Heart right ventricle (tissue), 16 donors: ENCODE results near the gene HOGA1. TPM values are rescaled to one million over a fixed set of nuclear protein-coding genes. Genes with fewer than 3 reads are reported as not detected.

Source experiments
- ATAC-seq, 8 donors: fragments of 200-7000 bp; cut with Tn5 transposase; one replicate each; pipeline ENCODE4 v1.9.1; 2020; ENCODE audit warnings: mild to moderate bottlenecking in 8 of 8, moderate library complexity in 8 of 8, moderate number of reproducible peaks in 1 of 8
- DNase-seq, 2 donors: peaks; one replicate each; pipeline ENCODE4 v3.0.0-alpha.2; 2020
- H3K27ac ChIP-seq, 10 donors: fragments of 200-600 bp; sonication (generic) in 2 of 10; one replicate each; pipeline versions ENCODE4 v1.5.0 to v1.8.0; 2020 to 2022; ENCODE audit warnings: mild to moderate bottlenecking in 3 of 10
- H3K27me3 ChIP-seq, 7 donors: fragments of 200-600 bp; one replicate each; pipeline ENCODE4 v1.8.0; 2021 to 2022; ENCODE audit warnings: mild to moderate bottlenecking in 2 of 7
- H3K36me3 ChIP-seq, 9 donors: fragments of 200-600 bp; sonication (generic) in 1 of 9; one replicate each; pipeline versions ENCODE4 v1.5.0 to v1.8.0; 2020 to 2022; ENCODE audit warnings: mild to moderate bottlenecking in 2 of 9
- H3K4me1 ChIP-seq, 9 donors: fragments of 200-600 bp; sonication (generic) in 1 of 9; one replicate each; pipeline versions ENCODE4 v1.5.0 to v1.8.0; 2020 to 2022; ENCODE audit warnings: mild to moderate bottlenecking in 4 of 9
- H3K4me3 ChIP-seq, 10 donors: fragments of 200-600 bp; sonication (generic) in 2 of 10; one replicate each; pipeline versions ENCODE4 v1.5.0 to v1.8.0; 2020 to 2022; ENCODE audit warnings: mild to moderate bottlenecking in 7 of 10, moderate library complexity in 2 of 10
- H3K9me3 ChIP-seq, 11 donors: fragments of 200-600 bp in 10 of 11; sonication (generic) in 2 of 11; one replicate each; pipeline versions ENCODE4 v1.5.0 to v1.8.0; 2013 to 2022; ENCODE audit warnings: mild to moderate bottlenecking in 2 of 11, control low read depth in 1 of 11, moderate library complexity in 1 of 11
- CTCF ChIP-seq, 9 donors: fragments of 200-600 bp; sonication (generic) in 2 of 9; IDR thresholded peaks; one replicate each; pipeline versions ENCODE4 v1.5.0 to v1.8.0; 2021 to 2022; ENCODE audit warnings: antibody characterized with exemption in 9 of 9, mild to moderate bottlenecking in 5 of 9, moderate library complexity in 1 of 9
- WGBS, 2 donors: extraction: QIAGEN DNeasy Blood & Tissue Kit; methylation state at CpG; one replicate each; pipeline ENCODE4 v1.1.7; 2013; ENCODE audit warnings: inconsistent platforms in 1 of 2; 5-methylcytosine and 5-hydroxymethylcytosine counted together
- intact Hi-C, 10 donors: fragments of 100-400 bp; cut with DNase I; formaldehyde crosslinking; loops; one replicate each; pipeline versions ENCODE4 v1.11.1 to v1.14.2; 2022
- polyA plus RNA-seq, 2 donors: library from polyadenylated mRNA; stranded (reverse); fragments of 200-250 nt; gene quantifications; one replicate each; pipeline ENCODE4 v1.2.3, GENCODE V29; 2013
- total RNA-seq, 10 donors: library from RNA; stranded (reverse); fragmentation: NEBNext Ultra II Directional in 3 of 10; extraction: Animal tissue kit (Norgen Biotek cat#: 25700) in 3 of 10; gene quantifications; one replicate each; pipeline versions ENCODE4 v1.2.1 to v1.2.4, GENCODE V29; 2021 to 2023
- donor health status: Arrhythmogenic right ventricular cardiomyopathy.
- donor health status: ischemic (EF 13 %, LVEDD 7.1; RV severe dilation, severe dysfunction).
- donor health status: healthy with polysubstance abuse.
- donor health status: DM: no; HTN: yes; CAD: no.
- donor health status: DM: no; HTN: no; CAD: no.
- donor health status: ischemic (EF 25% LVEDD 6.9; RV normal size, moderate dysfunction).
- donor health status: ischemic (EF 25% LVEDD 5.7; RV mildly dilated, moderate dysfunction).
- donor health status: healthy.
- donor health status: DM: yes; HTN: yes; CAD: no.
- donor health status: Ischemic cardiomyopathy.
- donor health status: ischemic (EF 35%, LVEDD 5.7; RV mildly dilated, moderate dysfunction).
- donor health status: nonischemic (EF 11% LVEDD 7.7; RV severe dilation, severe dysfunction).
- donor health status: DM: yes; HTN: yes; CAD: no.
- donor health status: PGD.
- donor health status: ischemic (EF 29% LVEDD 5.4; RV normal size, mild dysfunction).
- donor health status: nonischemic (EF 23%, LVEDD 6.1; RV moderate dilation, normal function).

The HOGA1 gene
- total and polyA plus RNA-seq, 12 donors, result 8.9 to 58.3 (median 18.1) TPM

GRCh38 chr10:97650726-97651125 is 66.5 kb downstream of the HOGA1 start:
- Histone ChIP-seq H3K9me3 (no peaks in the 10 kb centered on the region), H3K4me1 (peaks cover 0 to 73% (median 11%) of the 10 kb centered on the region in 9 donors), H3K4me3 (no peak overlapping the region), H3K27ac (peak overlapping the region in 2 of 10 donors; percentile 36 to 89), H3K36me3 (peaks cover 0 to 71% (median 24%) of the 10 kb centered on the region in 9 donors), H3K27me3 (no peaks in the 10 kb centered on the region)
- DNase-seq, result no peak
- peak in 2 of 8 donors; percentile 11 to 18 for ATAC-seq
- intact Hi-C loops, result loop anchor here in 1 of 10 donors (2.0 kb wide), 1 partner anchor 18 kb away; no protein-coding TSS in a partner anchor
- WGBS, 2 donors, result 89 to 90% methylated on average over 3 of the region's 3 CpGs
- no peak for TF ChIP-seq CTCF (IDR thresholded peaks at IDR 0.05)

DNA sequence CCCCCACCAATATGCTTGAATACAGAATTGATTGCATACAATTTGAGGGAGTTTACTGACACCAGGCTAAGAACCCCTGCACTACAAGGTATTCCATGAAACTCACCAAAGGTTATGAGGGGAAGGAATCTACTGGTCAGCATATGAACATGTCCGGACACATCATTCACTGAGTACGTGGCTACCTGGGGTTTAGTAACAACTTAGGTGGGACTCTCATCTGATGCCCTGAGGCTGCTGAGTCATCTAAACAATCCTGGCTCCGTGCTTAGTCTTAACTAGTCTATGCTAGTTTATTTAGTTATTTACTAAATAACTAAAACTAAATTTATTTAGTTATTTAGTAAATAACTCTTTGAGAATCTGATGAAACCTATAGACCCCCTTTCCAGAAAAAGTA is 67.6 kb downstream of the HOGA1 start:
- Histone ChIP-seq H3K4me3 (no peak overlapping the region), H3K27ac (peak overlapping the region in 1 of 10 donors; percentile 89), H3K27me3 (no peaks in the 10 kb centered on the region), H3K36me3 (peaks cover 0 to 71% (median 30%) of the 10 kb centered on the region in 9 donors), H3K9me3 (no peaks in the 10 kb centered on the region), H3K4me1 (peaks cover 0 to 73% (median 11%) of the 10 kb centered on the region in 9 donors)
- intact Hi-C loops, result loop anchor here in 1 of 10 donors (2.0 kb wide), 1 partner anchor 17 kb away; no protein-coding TSS in a partner anchor
- DNase-seq, result no peak
- ATAC-seq, result no peak
- TF ChIP-seq CTCF (IDR thresholded peaks at IDR 0.05), result no peak
- WGBS, 2 donors, result 95 to 97% methylated on average over 3 of the region's 3 CpGs

GRCh38 chr10:97656777-97657176 is 72.6 kb downstream of the HOGA1 start:
- H3K9me3 ChIP-seq, result no peaks in the 10 kb centered on the region
- ATAC-seq, result no peak
- TF ChIP-seq CTCF (IDR thresholded peaks at IDR 0.05), result no peak
- peaks cover 0 to 85% (median 36%) of the 10 kb centered on the region in 9 donors for H3K36me3 ChIP-seq
- no peak overlapping the region for H3K4me3 ChIP-seq
- H3K4me1 ChIP-seq, result peaks cover 0 to 24% (median 0%) of the 10 kb centered on the region in 9 donors
- WGBS, 2 donors, result 93% methylated on average over 5 of the region's 5 CpGs
- H3K27ac ChIP-seq, result no peak overlapping the region
- DNase-seq, result no peak
- intact Hi-C loops, result no loop called here
- no peaks in the 10 kb centered on the region for H3K27me3 ChIP-seq

DNA sequence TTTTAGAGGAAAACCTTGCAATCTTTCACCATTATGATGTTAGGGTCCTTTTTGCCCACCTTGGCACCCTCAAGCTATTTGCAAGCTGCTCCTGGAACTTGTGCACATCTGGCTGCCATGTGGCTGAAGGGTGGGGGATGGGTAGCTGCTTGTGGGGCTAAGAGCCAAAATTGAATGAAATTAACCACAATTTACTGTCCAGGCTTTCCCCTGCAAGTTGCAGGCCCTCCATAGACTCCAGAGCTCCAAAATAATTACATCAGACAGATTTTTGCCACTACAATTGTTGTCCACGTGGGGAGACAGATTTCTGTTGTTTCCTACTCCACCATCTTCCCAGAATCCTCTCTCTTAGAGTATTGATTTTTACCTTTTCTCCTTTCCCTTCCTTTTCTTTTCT is 75.4 kb downstream of the HOGA1 start:
- intact Hi-C loops, result no loop called here
- Histone ChIP-seq H3K36me3 (peaks cover 0 to 85% (median 16%) of the 10 kb centered on the region in 9 donors), H3K27ac (no peak overlapping the region), H3K9me3 (no peaks in the 10 kb centered on the region), H3K27me3 (no peaks in the 10 kb centered on the region), H3K4me1 (peaks cover 0 to 4% (median 0%) of the 10 kb centered on the region in 9 donors), H3K4me3 (no peak overlapping the region)
- ATAC-seq (peak in 1 of 8 donors; percentile 24), DNase-seq (no peak)
- 53 to 60% methylated on average over 1 of the region's 1 CpG for WGBS, 2 donors
- no peak for TF ChIP-seq CTCF (IDR thresholded peaks at IDR 0.05)

Other genes starting within 250 kb of the HOGA1 start
- gene FRAT2, start 249.7 kb upstream of the HOGA1 start, total RNA-seq, result 10 to 100 TPM in 1 of 10 donors, 1 to 10 TPM in 9; 3.9 to 11.0 (median 5.8) TPM
- gene FRAT2, start 249.7 kb upstream of the HOGA1 start, polyA plus RNA-seq, result 1 to 10 TPM; 2.9 to 4.5 TPM
- gene RRP12, start 183.0 kb upstream of the HOGA1 start, total RNA-seq, result 10 to 100 TPM; 11.1 to 30.5 (median 20.8) TPM
- gene RRP12, start 183.0 kb upstream of the HOGA1 start, polyA plus RNA-seq, result 10 to 100 TPM; 29.3 to 46.6 TPM
- gene PGAM1, start 158.2 kb upstream of the HOGA1 start, total RNA-seq, result 100 to 1,000 TPM; 187 to 389 (median 246) TPM
- 100 to 1,000 TPM in 1 of 2 donors, 10 to 100 TPM in 1; 21.5 to 323 TPM for gene PGAM1, start 158.2 kb upstream of the HOGA1 start, polyA plus RNA-seq
- 10 to 100 TPM; 11.7 to 20.3 (median 15.1) TPM for gene EXOSC1, start 138.4 kb upstream of the HOGA1 start, total RNA-seq
- gene EXOSC1, start 138.4 kb upstream of the HOGA1 start, polyA plus RNA-seq, result 10 to 100 TPM; 31.0 to 31.3 TPM
- gene ZDHHC16, start 138.2 kb upstream of the HOGA1 start, total RNA-seq, result 10 to 100 TPM; 13.4 to 27.3 (median 18.4) TPM
- gene ZDHHC16, start 138.2 kb upstream of the HOGA1 start, polyA plus RNA-seq, result 10 to 100 TPM; 21.1 to 49.6 TPM
- 10 to 100 TPM; 34.7 to 49.1 (median 43.8) TPM for gene MMS19, start 86.0 kb upstream of the HOGA1 start, total RNA-seq
- gene MMS19, start 86.0 kb upstream of the HOGA1 start, polyA plus RNA-seq, result 10 to 100 TPM; 44.0 to 64.9 TPM
- gene UBTD1, start 85.5 kb upstream of the HOGA1 start, total RNA-seq, result 10 to 100 TPM; 13.6 to 34.0 (median 20.5) TPM
- gene UBTD1, start 85.5 kb upstream of the HOGA1 start, polyA plus RNA-seq, result 10 to 100 TPM; 36.5 to 56.0 TPM
- 100 to 1,000 TPM in 6 of 10 donors, 10 to 100 TPM in 4; 46.3 to 395 (median 133) TPM for gene ANKRD2, start 11.6 kb upstream of the HOGA1 start, total RNA-seq
- 100 to 1,000 TPM; 248 to 370 TPM for gene ANKRD2, start 11.6 kb upstream of the HOGA1 start, polyA plus RNA-seq
- 1 to 10 TPM in 3 of 10 donors, under 1 TPM in 5, not detected in 2; 0.20 to 1.7 (median 0.73) TPM for gene C10orf62, start 5.3 kb downstream of the HOGA1 start, total RNA-seq
- 1 to 10 TPM; 1.1 to 2.4 TPM for gene C10orf62, start 5.3 kb downstream of the HOGA1 start, polyA plus RNA-seq
- 10 to 100 TPM in 8 of 10 donors, 1 to 10 TPM in 2; 4.4 to 17.1 (median 12.8) TPM for gene MORN4, start 49.1 kb downstream of the HOGA1 start, total RNA-seq
- 10 to 100 TPM; 16.0 to 17.6 TPM for gene MORN4, start 49.1 kb downstream of the HOGA1 start, polyA plus RNA-seq
- 10 to 100 TPM in 9 of 10 donors, 1 to 10 TPM in 1; 9.4 to 18.5 (median 14.2) TPM for gene PI4K2A, start 56.3 kb downstream of the HOGA1 start, total RNA-seq
- 10 to 100 TPM in 1 of 2 donors, 1 to 10 TPM in 1; 5.3 to 20.7 TPM for gene PI4K2A, start 56.3 kb downstream of the HOGA1 start, polyA plus RNA-seq
- gene AVPI1, start 102.9 kb downstream of the HOGA1 start, total RNA-seq, result 10 to 100 TPM in 3 of 10 donors, 1 to 10 TPM in 7; 6.5 to 12.9 (median 9.1) TPM
- gene AVPI1, start 102.9 kb downstream of the HOGA1 start, polyA plus RNA-seq, result 10 to 100 TPM in 1 of 2 donors, 1 to 10 TPM in 1; 5.3 to 41.0 TPM
- gene MARVELD1, start 129.3 kb downstream of the HOGA1 start, total RNA-seq, result 10 to 100 TPM in 1 of 10 donors, 1 to 10 TPM in 9; 2.8 to 10.2 (median 5.8) TPM
- gene MARVELD1, start 129.3 kb downstream of the HOGA1 start, polyA plus RNA-seq, result 10 to 100 TPM in 1 of 2 donors, 1 to 10 TPM in 1; 5.0 to 11.9 TPM
- gene ZFYVE27, start 152.7 kb downstream of the HOGA1 start, total RNA-seq, result 10 to 100 TPM in 8 of 10 donors, 1 to 10 TPM in 2; 7.5 to 16.0 (median 11.8) TPM
- gene ZFYVE27, start 152.7 kb downstream of the HOGA1 start, polyA plus RNA-seq, result 10 to 100 TPM; 10.2 to 17.6 TPM
- gene SFRP5, start 187.6 kb downstream of the HOGA1 start, total RNA-seq, result 1 to 10 TPM in 4 of 10 donors, under 1 TPM in 4, not detected in 2; 0.19 to 4.3 (median 1.0) TPM
- gene SFRP5, start 187.6 kb downstream of the HOGA1 start, polyA plus RNA-seq, result 1 to 10 TPM in 1 of 2 donors, under 1 TPM in 1; 0.42 to 1.9 TPM